Osteoblast (primary cell): ENCODE results near the gene ITGA3. TPM values are rescaled to one million over a fixed set of nuclear protein-coding genes. Genes with fewer than 3 reads are reported as not detected.
A peak's percentile ranks its signal among the peaks of the same experiment; 100 is the strongest.

Source experiments
- DNase-seq: peaks from one replicate; pipeline ENCODE4 v3.0.0; 2011; ENCODE audit warnings: low spot score, mixed read lengths; ENCODE audit not compliant: insufficient read length; ENCODE audit errors: missing footprints
- H2AFZ ChIP-seq: 2 replicates; pipeline ENCODE4 v1.6.0; 2011; ENCODE audit warnings: mild to moderate bottlenecking, low read length
- H3K27ac ChIP-seq: 2 replicates; pipeline ENCODE4 v1.5.1; 2011; ENCODE audit warnings: mild to moderate bottlenecking, low read depth, low read length, moderate library complexity
- H3K27me3 ChIP-seq: 2 replicates; pipeline ENCODE4 v1.6.0; 2012; ENCODE audit warnings: mild to moderate bottlenecking, control low read depth, inconsistent platforms, low read length, moderate library complexity; ENCODE audit not compliant: insufficient read depth
- H3K36me3 ChIP-seq: 2 replicates; pipeline ENCODE4 v1.5.1; 2011; ENCODE audit warnings: mild to moderate bottlenecking, low read length, control low read depth, moderate library complexity; ENCODE audit not compliant: insufficient read depth
- H3K4me1 ChIP-seq: 2 replicates; pipeline ENCODE4 v1.5.1; 2011; ENCODE audit warnings: mild to moderate bottlenecking, low read length, control low read depth, moderate library complexity; ENCODE audit not compliant: insufficient read depth
- H3K4me2 ChIP-seq: 2 replicates; pipeline ENCODE4 v1.6.0; 2011; ENCODE audit warnings: mild to moderate bottlenecking, low read length; ENCODE audit not compliant: insufficient read depth
- H3K4me3 ChIP-seq: fragments of 200-600 bp; sonication (generic); 3 replicates; pipeline ENCODE4 v1.5.1; 2012; ENCODE audit warnings: mild to moderate bottlenecking, low read length, inconsistent platforms; ENCODE audit not compliant: insufficient read depth
- H3K79me2 ChIP-seq: 2 replicates; pipeline ENCODE4 v1.6.0; 2012; ENCODE audit warnings: mild to moderate bottlenecking, low read length, control low read depth, inconsistent platforms; ENCODE audit not compliant: insufficient read depth
- H3K9me3 ChIP-seq: 2 replicates; pipeline ENCODE4 v1.5.1; 2011; ENCODE audit warnings: low read depth, low read length, control low read depth
- H4K20me1 ChIP-seq: 2 replicates; pipeline ENCODE4 v1.6.0; 2012; ENCODE audit warnings: mild to moderate bottlenecking, low read length, control low read depth; ENCODE audit not compliant: insufficient read depth
- CTCF ChIP-seq: IDR thresholded peaks from 2 replicates; pipeline ENCODE4 v1.5.1; 2011; ENCODE audit warnings: mild to moderate bottlenecking, low read depth, low read length, moderate library complexity; ENCODE audit errors: extremely low read depth
- total RNA-seq: library from RNA; depleted of rRNA; stranded (reverse); fragments of >200 nt; gene quantifications from 2 replicates; pipeline ENCODE4 v1.2.3, GENCODE V29; 2012

The ITGA3 gene
- total RNA-seq, 1 donor, result 81.4 TPM

- Histone ChIP-seq H3K9me3 (no peaks in the 10 kb centered on the region), H2AFZ (no peak overlapping the region), H3K27me3 (no peaks in the 10 kb centered on the region), H3K4me3 (no peak overlapping the region), H3K4me1 (peaks cover 71% of the 10 kb centered on the region), H3K27ac (peak overlapping the region; percentile 95), H3K36me3 (peaks cover 38% of the 10 kb centered on the region), H4K20me1 (no peaks in the 10 kb centered on the region), H3K4me2 (peak overlapping the region; percentile 55), H3K79me2 (peaks cover 79% of the 10 kb centered on the region)
- TF ChIP-seq CTCF, result no peak
- DNase-seq, result peak; percentile 99
These were observed 8.5 kb downstream of the ITGA3 start for GRCh38 chr17:50064253-50065001.

DNA sequence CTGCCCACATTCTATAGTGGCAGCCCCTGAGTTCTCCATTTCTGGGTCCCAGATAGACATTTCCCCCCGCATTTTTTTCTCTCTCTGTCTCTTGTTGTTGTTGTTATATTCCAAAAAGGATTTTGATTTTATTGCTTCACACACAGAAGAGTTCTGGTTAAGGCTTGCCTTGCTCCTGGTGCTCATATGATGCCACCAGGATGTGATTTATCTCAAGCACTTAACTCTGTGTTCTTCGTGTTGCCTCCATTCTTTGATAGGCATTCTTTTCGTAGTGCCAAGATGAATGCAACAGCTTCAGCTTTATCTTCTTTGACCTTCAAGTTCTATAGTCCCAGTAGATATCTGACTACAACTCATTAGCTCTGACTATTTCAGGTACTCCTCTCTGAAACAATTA is 9.1 kb downstream of the ITGA3 start:
- DNase-seq, result peak; percentile 52
- Histone ChIP-seq H3K4me1 (peaks cover 65% of the 10 kb centered on the region), H3K27me3 (no peaks in the 10 kb centered on the region), H2AFZ (no peak overlapping the region), H3K4me3 (no peak overlapping the region), H3K4me2 (peak overlapping the region; percentile 55), H3K9me3 (no peaks in the 10 kb centered on the region), H3K79me2 (peaks cover 79% of the 10 kb centered on the region), H4K20me1 (no peaks in the 10 kb centered on the region), H3K36me3 (peaks cover 45% of the 10 kb centered on the region), H3K27ac (peak overlapping the region; percentile 95)
- no peak for TF ChIP-seq CTCF

GRCh38 chr17:50066995-50067394 is 11.1 kb downstream of the ITGA3 start:
- no peaks in the 10 kb centered on the region for H3K27me3 ChIP-seq
- H3K79me2 ChIP-seq, result peaks cover 82% of the 10 kb centered on the region
- no peaks in the 10 kb centered on the region for H3K9me3 ChIP-seq
- peak overlapping the region; percentile 95 for H3K27ac ChIP-seq
- H3K36me3 ChIP-seq, result peaks cover 62% of the 10 kb centered on the region
- H3K4me2 ChIP-seq, result no peak overlapping the region
- no peak overlapping the region for H3K4me3 ChIP-seq
- H2AFZ ChIP-seq, result no peak overlapping the region
- H4K20me1 ChIP-seq, result no peaks in the 10 kb centered on the region
- TF ChIP-seq CTCF, result no peak
- peak; percentile 59 for DNase-seq
- H3K4me1 ChIP-seq, result peaks cover 45% of the 10 kb centered on the region

- peak; percentile 18 for DNase-seq
- Histone ChIP-seq H3K27ac (peak overlapping the region; percentile 95), H4K20me1 (peaks cover 3% of the 10 kb centered on the region), H3K79me2 (peaks cover 84% of the 10 kb centered on the region), H3K9me3 (no peaks in the 10 kb centered on the region), H2AFZ (no peak overlapping the region), H3K4me2 (no peak overlapping the region), H3K36me3 (peaks cover 68% of the 10 kb centered on the region), H3K27me3 (no peaks in the 10 kb centered on the region), H3K4me1 (peaks cover 35% of the 10 kb centered on the region), H3K4me3 (no peak overlapping the region)
- no peak for TF ChIP-seq CTCF
These were observed 12.1 kb downstream of the ITGA3 start for GRCh38 chr17:50067996-50068395.
